GM19328 (cell line): ENCODE data around the gene CD79A.

Experiments
- ATAC-seq: cut with Tn5 transposase; IDR thresholded peaks from one replicate; pipeline ENCODE4 v1.9.1; 2021; ENCODE audit warnings: mild to moderate bottlenecking, moderate library complexity; ENCODE audit not compliant: unreplicated experiment

The CD79A gene

DNA sequence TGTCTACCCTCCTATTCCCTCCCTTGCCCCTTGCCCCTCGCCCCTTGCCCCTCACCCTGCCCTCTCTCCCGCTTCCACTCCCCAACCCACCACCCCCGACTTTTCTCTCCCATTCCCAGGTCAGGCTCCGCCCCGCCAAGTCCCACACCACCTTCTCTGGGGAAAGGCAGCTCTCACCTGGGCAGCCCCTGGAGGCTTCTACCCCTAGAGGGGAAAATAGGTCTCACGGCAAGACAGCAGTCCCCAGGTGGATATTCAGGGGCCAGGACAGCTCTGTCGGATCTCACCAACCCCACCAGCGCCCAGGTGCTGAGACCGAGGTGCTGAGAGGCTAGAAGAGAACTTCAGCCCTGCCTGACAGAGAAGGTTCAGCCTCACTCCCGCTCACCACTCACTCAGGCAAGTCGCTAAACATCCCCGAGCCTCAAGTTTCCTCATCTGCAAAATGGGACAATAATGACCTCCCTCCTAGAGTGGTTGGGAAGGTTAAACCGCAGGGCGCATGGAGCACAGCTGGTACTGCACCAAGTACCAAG is 52.5 kb downstream of the CD79A start:
- no peak for ATAC-seq

DNA sequence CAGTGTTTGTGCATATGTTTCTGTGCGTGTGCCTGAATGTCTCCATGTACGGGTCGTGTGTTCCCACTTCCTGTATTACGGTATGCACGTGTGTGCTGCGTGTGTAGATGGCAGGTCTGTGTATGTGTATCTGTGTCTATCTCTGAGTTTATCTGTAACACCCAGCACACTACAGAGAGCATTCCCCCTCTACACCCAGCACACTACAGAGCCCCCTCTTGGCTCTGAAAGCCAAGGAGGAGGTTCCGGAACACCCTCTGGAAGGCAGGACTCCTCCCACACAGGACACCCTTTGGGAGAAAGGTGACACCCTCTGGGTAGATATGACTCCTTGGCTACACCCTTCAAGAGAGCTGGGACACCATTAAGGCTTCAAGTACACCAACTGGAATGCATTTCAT is 53.2 kb downstream of the CD79A start:
- no peak for ATAC-seq
